Colonic mucosa (tissue), 4 donors: ENCODE data around the gene KCNIP4. TPM values are rescaled to one million over a fixed set of nuclear protein-coding genes. Genes with fewer than 3 reads are reported as not detected.

ENCODE experiments used
- DNase-seq: peaks from one replicate; pipeline ENCODE4 v3.0.0-alpha.2; 2020
- H3K27ac ChIP-seq: fragments of 200-600 bp; one replicate; pipeline ENCODE4 v1.8.0; 2021
- H3K27me3 ChIP-seq: fragments of 200-600 bp; one replicate; pipeline ENCODE4 v1.8.0; 2021
- H3K36me3 ChIP-seq: fragments of 200-600 bp; one replicate; pipeline ENCODE4 v1.8.0; 2021
- H3K4me1 ChIP-seq: fragments of 200-600 bp; one replicate; pipeline ENCODE4 v1.8.0; 2021; ENCODE audit warnings: mild to moderate bottlenecking
- H3K4me3 ChIP-seq: fragments of 200-600 bp; one replicate; pipeline ENCODE4 v1.8.0; 2021
- H3K9ac ChIP-seq, 2 donors: one replicate each; pipeline ENCODE4 v1.7.0; 2013; ENCODE audit warnings: control low read depth in 2 of 2, low read depth in 2 of 2, low read length in 2 of 2
- H3K9me3 ChIP-seq: fragments of 200-600 bp; one replicate; pipeline ENCODE4 v1.8.0; 2021
- intact Hi-C: fragments of 100-400 bp; cut with DNase I; formaldehyde crosslinking; loops from one replicate; pipeline ENCODE4 v1.14.1; 2022
- total RNA-seq, 2 donors: library from RNA; stranded (reverse); fragmentation: NEBNext Ultra II Directional in 1 of 2; extraction: Animal tissue kit (Norgen Biotek cat#: 25700) in 1 of 2; gene quantifications; one replicate each; pipeline ENCODE4 v1.2.1, GENCODE V29; 2021
- TF ChIP-seq, protein P1 (sequence below): fragments of 200-600 bp; IDR thresholded peaks from one replicate; pipeline ENCODE4 v1.8.0; 2022; ENCODE audit warnings: antibody characterized with exemption, mild to moderate bottlenecking
- donor health status: healthy.
- donor health status: DM: no; HTN: no; CAD: no.
- donor health status: DM: no; HTN: no; CAD: no.

The KCNIP4 gene
- total RNA-seq, 2 donors from 2014 or later, result 0.67 to 1.2 TPM

DNA sequence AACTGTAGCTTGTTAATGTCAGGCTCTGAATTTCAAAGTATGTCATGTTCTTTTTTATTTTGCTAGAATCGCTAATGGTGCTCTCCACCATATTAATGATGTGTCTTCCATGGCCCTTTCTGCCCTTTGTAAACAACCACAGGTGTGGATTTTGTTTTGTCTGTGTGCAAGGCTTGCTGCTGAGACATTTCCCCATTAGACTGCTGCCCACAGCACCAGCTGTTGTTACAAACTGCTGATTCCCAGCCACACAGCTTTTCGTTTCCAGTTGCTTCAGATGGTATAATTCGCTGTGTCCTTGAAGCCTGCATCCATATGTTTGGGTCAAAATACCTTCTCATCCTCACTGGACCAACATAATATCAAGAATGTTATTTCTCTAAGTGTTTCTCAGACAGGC, 32.8 kb downstream of the KCNIP4 start:
- Histone ChIP-seq H3K4me1 (no peaks in the 10 kb centered on the region), H3K27ac (no peak overlapping the region), H3K4me3 (no peak overlapping the region), H3K36me3 (no peaks in the 10 kb centered on the region), H3K9ac (no peak overlapping the region), H3K9me3 (no peaks in the 10 kb centered on the region), H3K27me3 (no peaks in the 10 kb centered on the region)
- intact Hi-C loops, result no loop called here
- no peak for DNase-seq
- TF ChIP-seq, protein P1, sequence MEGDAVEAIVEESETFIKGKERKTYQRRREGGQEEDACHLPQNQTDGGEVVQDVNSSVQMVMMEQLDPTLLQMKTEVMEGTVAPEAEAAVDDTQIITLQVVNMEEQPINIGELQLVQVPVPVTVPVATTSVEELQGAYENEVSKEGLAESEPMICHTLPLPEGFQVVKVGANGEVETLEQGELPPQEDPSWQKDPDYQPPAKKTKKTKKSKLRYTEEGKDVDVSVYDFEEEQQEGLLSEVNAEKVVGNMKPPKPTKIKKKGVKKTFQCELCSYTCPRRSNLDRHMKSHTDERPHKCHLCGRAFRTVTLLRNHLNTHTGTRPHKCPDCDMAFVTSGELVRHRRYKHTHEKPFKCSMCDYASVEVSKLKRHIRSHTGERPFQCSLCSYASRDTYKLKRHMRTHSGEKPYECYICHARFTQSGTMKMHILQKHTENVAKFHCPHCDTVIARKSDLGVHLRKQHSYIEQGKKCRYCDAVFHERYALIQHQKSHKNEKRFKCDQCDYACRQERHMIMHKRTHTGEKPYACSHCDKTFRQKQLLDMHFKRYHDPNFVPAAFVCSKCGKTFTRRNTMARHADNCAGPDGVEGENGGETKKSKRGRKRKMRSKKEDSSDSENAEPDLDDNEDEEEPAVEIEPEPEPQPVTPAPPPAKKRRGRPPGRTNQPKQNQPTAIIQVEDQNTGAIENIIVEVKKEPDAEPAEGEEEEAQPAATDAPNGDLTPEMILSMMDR, result no peak

DNA sequence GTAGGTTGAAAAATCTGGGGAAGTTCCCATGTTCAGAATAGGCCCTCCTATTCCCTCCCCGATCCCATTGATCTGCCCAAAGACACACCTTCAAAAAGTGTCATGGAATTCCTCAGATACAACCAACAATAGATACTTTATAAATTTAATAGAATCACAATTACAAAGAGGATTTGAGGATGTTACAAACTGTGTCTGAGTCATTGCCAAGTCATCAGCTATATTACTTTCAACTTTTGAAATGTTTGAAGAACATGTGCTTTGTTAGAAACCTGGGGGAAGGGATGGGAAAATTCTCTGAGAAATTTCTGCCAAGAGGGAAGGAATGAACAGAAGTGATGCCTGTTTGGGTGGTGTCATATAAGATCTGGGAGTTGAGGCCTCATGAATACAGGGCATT, 46.7 kb downstream of the KCNIP4 start:
- Histone ChIP-seq H3K36me3 (no peaks in the 10 kb centered on the region), H3K27ac (no peak overlapping the region), H3K4me1 (no peaks in the 10 kb centered on the region), H3K9ac (no peak overlapping the region), H3K27me3 (no peaks in the 10 kb centered on the region), H3K9me3 (no peaks in the 10 kb centered on the region), H3K4me3 (no peak overlapping the region)
- intact Hi-C loops, result no loop called here
- TF ChIP-seq, protein P1, result no peak
- no peak for DNase-seq

GRCh38 chr4:21901281-21901680, 47.3 kb downstream of the KCNIP4 start:
- Histone ChIP-seq H3K9me3 (no peaks in the 10 kb centered on the region), H3K4me1 (no peaks in the 10 kb centered on the region), H3K27me3 (no peaks in the 10 kb centered on the region), H3K36me3 (no peaks in the 10 kb centered on the region), H3K4me3 (no peak overlapping the region), H3K9ac (no peak overlapping the region), H3K27ac (no peak overlapping the region)
- no peak for DNase-seq
- TF ChIP-seq, protein P1, result no peak
- intact Hi-C loops, result no loop called here

- Histone ChIP-seq H3K4me3 (no peak overlapping the region), H3K9ac (no peak overlapping the region), H3K27ac (no peak overlapping the region), H3K9me3 (no peaks in the 10 kb centered on the region), H3K27me3 (no peaks in the 10 kb centered on the region), H3K4me1 (no peaks in the 10 kb centered on the region), H3K36me3 (no peaks in the 10 kb centered on the region)
- TF ChIP-seq, protein P1, result no peak
- DNase-seq, result no peak
- intact Hi-C loops, result no loop called here
Measured at GRCh38 chr4:21900211-21900610, 48.4 kb downstream of the KCNIP4 start.

GRCh38 chr4:21898101-21898500, 50.5 kb downstream of the KCNIP4 start:
- no peak overlapping the region for H3K9ac ChIP-seq
- intact Hi-C loops, result no loop called here
- H3K27me3 ChIP-seq, result no peaks in the 10 kb centered on the region
- no peak overlapping the region for H3K4me3 ChIP-seq
- H3K9me3 ChIP-seq, result no peaks in the 10 kb centered on the region
- H3K27ac ChIP-seq, result no peak overlapping the region
- TF ChIP-seq, protein P1, result no peak
- no peaks in the 10 kb centered on the region for H3K4me1 ChIP-seq
- H3K36me3 ChIP-seq, result no peaks in the 10 kb centered on the region
- no peak for DNase-seq

DNA sequence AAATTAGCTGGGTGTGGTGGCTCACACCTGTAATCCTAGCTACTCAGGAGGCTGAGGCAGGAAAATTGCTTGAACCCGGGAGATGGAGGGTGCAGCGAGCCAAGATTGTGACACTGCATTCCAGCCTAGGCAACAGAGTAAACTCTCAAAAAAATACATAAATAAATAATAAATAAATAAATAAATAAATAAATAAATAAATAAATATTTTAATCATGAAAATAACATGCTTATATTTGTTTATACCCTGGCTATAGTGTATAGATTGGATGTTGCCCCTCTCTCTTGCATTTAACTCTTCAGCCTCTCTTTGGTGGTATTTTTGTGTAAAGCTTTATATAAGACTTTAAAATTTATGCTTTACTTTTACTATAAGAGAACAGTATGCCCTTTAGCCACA, 51.8 kb downstream of the KCNIP4 start:
- TF ChIP-seq, protein P1, result no peak
- Histone ChIP-seq H3K9me3 (no peaks in the 10 kb centered on the region), H3K4me1 (no peaks in the 10 kb centered on the region), H3K27me3 (no peaks in the 10 kb centered on the region), H3K36me3 (no peaks in the 10 kb centered on the region), H3K4me3 (no peak overlapping the region), H3K9ac (no peak overlapping the region), H3K27ac (no peak overlapping the region)
- intact Hi-C loops, result no loop called here
- DNase-seq, result no peak
